Measurements from ENCODE around the gene FAM240A. TPM values are rescaled to one million over a fixed set of nuclear protein-coding genes. Genes with fewer than 3 reads are reported as not detected.

The FAM240A gene
- total RNA-seq, 3 donors from 2014 or later (not counting 1 experiment from before 2014, with no cell fraction given): not detected

DNA sequence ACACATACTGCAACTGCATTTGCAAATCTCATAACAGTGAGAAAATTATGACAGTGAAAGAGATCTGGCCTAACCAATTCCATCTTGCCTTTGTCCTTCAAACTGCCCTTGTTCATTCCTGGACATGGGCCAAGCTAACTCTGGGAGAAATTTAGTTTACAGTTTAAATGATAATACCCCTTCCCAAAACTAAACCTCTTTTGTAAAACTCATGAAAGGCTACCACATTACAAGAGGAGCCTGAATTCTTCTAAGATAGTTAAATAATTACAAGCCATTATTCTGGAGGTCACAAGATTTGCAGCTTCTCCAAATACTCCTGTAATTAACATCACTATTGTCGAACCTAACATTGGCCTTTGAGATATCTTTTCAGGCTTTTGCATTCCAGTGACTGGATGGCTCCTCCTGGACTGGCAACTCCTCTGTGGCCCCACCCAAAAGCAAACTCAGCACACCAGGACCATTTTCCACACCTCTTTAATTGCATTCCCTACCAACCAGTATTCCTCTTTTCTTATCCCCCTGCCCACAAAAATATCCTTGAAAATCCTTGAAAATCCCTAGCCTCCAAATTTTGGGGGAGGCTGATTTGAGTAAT lies 8.8 kb upstream of the FAM240A start:
- no peaks in the 10 kb centered on the region for H3K36me3 Mint-ChIP-seq
- no peaks in the 10 kb centered on the region for H3K9me3 Mint-ChIP-seq
- no peak for ATAC-seq
- intact Hi-C loops (cut with micrococcal nuclease): no loop called here
- WGBS (ENCODE audit: insufficient coverage): 86% methylated on average over 1 of the region's 1 CpG
- H3K27ac ChIP-seq (ENCODE audit: low read length): no peak overlapping the region
- H3K27me3 Mint-ChIP-seq (ENCODE audit: low read depth in 2 of 2): peaks cover 0 to 3% of the 10 kb centered on the region in 2 donors
- H3K4me3 Mint-ChIP-seq: no peak overlapping the region
- TF ChIP-seq, protein P1, sequence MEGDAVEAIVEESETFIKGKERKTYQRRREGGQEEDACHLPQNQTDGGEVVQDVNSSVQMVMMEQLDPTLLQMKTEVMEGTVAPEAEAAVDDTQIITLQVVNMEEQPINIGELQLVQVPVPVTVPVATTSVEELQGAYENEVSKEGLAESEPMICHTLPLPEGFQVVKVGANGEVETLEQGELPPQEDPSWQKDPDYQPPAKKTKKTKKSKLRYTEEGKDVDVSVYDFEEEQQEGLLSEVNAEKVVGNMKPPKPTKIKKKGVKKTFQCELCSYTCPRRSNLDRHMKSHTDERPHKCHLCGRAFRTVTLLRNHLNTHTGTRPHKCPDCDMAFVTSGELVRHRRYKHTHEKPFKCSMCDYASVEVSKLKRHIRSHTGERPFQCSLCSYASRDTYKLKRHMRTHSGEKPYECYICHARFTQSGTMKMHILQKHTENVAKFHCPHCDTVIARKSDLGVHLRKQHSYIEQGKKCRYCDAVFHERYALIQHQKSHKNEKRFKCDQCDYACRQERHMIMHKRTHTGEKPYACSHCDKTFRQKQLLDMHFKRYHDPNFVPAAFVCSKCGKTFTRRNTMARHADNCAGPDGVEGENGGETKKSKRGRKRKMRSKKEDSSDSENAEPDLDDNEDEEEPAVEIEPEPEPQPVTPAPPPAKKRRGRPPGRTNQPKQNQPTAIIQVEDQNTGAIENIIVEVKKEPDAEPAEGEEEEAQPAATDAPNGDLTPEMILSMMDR (IDR thresholded peaks at IDR 0.05): no peak
- peaks cover 0 to 5% of the 10 kb centered on the region in 2 donors for H3K4me1 Mint-ChIP-seq
- no peaks in the 10 kb centered on the region for H3K9me3 ChIP-seq (ENCODE audit: control insufficient read depth, insufficient read depth, low read length)
- no peak overlapping the region for H3K4me3 ChIP-seq (ENCODE audit: low read length)
- H3K27ac Mint-ChIP-seq: no peak overlapping the region
- DNase-seq: no peak
- H3K4me1 ChIP-seq (ENCODE audit: control insufficient read depth, insufficient read depth, low read length): no peaks in the 10 kb centered on the region
- no peaks in the 10 kb centered on the region for H3K36me3 ChIP-seq (ENCODE audit: control insufficient read depth, insufficient read depth, low read length)
- H3K27me3 ChIP-seq (ENCODE audit: control insufficient read depth, insufficient read depth, low read length): no peaks in the 10 kb centered on the region

DNA sequence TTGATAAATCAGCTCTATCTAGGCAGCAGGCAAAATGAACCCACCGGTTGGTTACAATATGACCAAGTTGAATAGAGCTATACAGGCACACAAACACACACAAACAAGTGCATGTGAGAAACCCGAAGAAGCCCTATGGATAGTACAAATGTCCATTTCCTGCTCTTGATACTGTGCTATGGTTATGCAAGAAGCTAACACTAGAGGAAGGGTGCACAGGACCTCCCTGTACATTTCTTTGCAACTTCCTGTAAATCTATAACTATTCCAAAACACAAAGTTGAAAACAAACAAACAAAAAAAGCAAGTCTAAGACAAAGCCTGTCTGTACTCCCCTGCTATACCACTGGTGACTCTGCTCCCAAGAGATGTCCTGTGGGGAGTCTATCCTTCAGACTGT lies 8.2 kb upstream of the FAM240A start:
- no peaks in the 10 kb centered on the region for H3K4me1 ChIP-seq (ENCODE audit: control insufficient read depth, insufficient read depth, low read length)
- H3K27ac ChIP-seq (ENCODE audit: low read length): no peak overlapping the region
- 85% methylated on average over 2 of the region's 2 CpGs for WGBS (ENCODE audit: insufficient coverage)
- intact Hi-C loops (cut with micrococcal nuclease): no loop called here
- H3K9me3 ChIP-seq (ENCODE audit: control insufficient read depth, insufficient read depth, low read length): no peaks in the 10 kb centered on the region
- ATAC-seq: peak in 1 of 3 donors; percentile 14
- no peaks in the 10 kb centered on the region for H3K36me3 ChIP-seq (ENCODE audit: control insufficient read depth, insufficient read depth, low read length)
- H3K4me3 ChIP-seq (ENCODE audit: low read length): no peak overlapping the region
- no peaks in the 10 kb centered on the region for H3K27me3 ChIP-seq (ENCODE audit: control insufficient read depth, insufficient read depth, low read length)
- TF ChIP-seq, protein P1 (IDR thresholded peaks at IDR 0.05): no peak
- peaks cover 0 to 3% of the 10 kb centered on the region in 2 donors for H3K27me3 Mint-ChIP-seq (ENCODE audit: low read depth in 2 of 2)
- H3K4me1 Mint-ChIP-seq: peaks cover 0 to 5% of the 10 kb centered on the region in 2 donors
- H3K36me3 Mint-ChIP-seq: no peaks in the 10 kb centered on the region
- no peak overlapping the region for H3K4me3 Mint-ChIP-seq
- no peak overlapping the region for H3K27ac Mint-ChIP-seq
- DNase-seq: no peak
- no peaks in the 10 kb centered on the region for H3K9me3 Mint-ChIP-seq

- H3K9me3 Mint-ChIP-seq: no peaks in the 10 kb centered on the region
Observed at GRCh38 chr3:46607603-46608028, 4.7 kb upstream of the FAM240A start.

More at GRCh38 chr3:46607603-46608028, 4.7 kb upstream of the FAM240A start:
- Mint-ChIP-seq H3K27ac (no peak overlapping the region), H3K27me3 (ENCODE audit: low read depth in 2 of 2) (peaks cover 8 to 14% of the 10 kb centered on the region in 2 donors), H3K4me1 (peaks cover 0 to 5% of the 10 kb centered on the region in 2 donors), H3K4me3 (no peak overlapping the region), H3K36me3 (no peaks in the 10 kb centered on the region)
- intact Hi-C loops (cut with micrococcal nuclease): no loop called here
- no peaks in the 10 kb centered on the region for H3K27me3 ChIP-seq (ENCODE audit: control insufficient read depth, insufficient read depth, low read length)
- ATAC-seq (no peak), DNase-seq (no peak)
- no peaks in the 10 kb centered on the region for H3K9me3 ChIP-seq (ENCODE audit: control insufficient read depth, insufficient read depth, low read length)
- 72% methylated on average over 6 of the region's 6 CpGs for WGBS (ENCODE audit: insufficient coverage)
- H3K4me1 ChIP-seq (ENCODE audit: control insufficient read depth, insufficient read depth, low read length): no peaks in the 10 kb centered on the region
- TF ChIP-seq, protein P1 (IDR thresholded peaks at IDR 0.05): no peak
- no peaks in the 10 kb centered on the region for H3K36me3 ChIP-seq (ENCODE audit: control insufficient read depth, insufficient read depth, low read length)
- H3K27ac ChIP-seq (ENCODE audit: low read length): no peak overlapping the region
- H3K4me3 ChIP-seq (ENCODE audit: low read length): no peak overlapping the region

Measured in natural killer cell (primary cell).